GM21526 (cell line): ENCODE results near the gene CTAGE4.
"Not testable (repeated sequence)": the region's sequence is repeated elsewhere in the genome, so short reads cannot be mapped to it uniquely, and the experiment has no call there.

Source experiments
- ATAC-seq: cut with Tn5 transposase; IDR thresholded peaks from one replicate; pipeline ENCODE4 v1.9.1; 2021; ENCODE audit warnings: moderate library complexity; ENCODE audit not compliant: unreplicated experiment, low FRiP score

Gene CTAGE4, protein sequence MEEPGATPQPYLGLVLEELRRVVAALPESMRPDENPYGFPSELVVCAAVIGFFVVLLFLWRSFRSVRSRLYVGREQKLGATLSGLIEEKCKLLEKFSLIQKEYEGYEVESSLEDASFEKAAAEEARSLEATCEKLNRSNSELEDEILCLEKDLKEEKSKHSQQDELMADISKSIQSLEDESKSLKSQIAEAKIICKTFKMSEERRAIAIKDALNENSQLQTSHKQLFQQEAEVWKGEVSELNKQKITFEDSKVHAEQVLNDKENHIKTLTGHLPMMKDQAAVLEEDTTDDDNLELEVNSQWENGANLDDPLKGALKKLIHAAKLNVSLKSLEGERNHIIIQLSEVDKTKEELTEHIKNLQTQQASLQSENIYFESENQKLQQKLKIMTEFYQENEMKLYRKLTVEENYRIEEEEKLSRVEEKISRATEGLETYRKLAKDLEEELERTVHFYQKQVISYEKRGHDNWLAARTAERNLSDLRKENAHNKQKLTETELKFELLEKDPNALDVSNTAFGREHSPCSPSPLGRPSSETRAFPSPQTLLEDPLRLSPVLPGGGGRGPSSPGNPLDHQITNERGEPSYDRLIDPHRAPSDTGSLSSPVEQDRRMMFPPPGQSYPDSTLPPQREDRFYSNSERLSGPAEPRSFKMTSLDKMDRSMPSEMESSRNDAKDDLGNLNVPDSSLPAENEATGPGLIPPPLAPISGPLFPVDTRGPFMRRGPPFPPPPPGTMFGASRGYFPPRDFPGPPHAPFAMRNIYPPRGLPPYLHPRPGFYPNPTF

DNA sequence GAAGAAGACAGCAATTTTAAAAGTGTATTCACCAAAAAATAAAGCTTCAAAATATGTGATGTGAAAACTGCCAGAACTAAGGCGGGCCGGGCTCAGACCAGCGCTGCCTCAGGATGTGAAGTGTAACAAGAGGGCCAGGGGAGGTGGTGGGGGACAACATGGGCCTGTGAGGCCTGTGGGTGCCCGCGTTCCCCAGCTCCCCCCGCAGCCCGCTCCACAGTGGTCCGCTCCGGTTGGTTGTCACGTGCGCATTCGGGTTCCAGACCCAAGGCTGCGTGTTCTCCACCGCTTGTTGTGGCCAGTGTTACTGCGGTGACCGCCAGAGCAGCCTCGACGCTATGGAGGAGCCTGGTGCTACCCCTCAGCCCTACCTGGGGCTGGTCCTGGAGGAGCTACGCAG is at the start of gene CTAGE4:
Gene CTAGE4 (plus strand): TSS at position 301 of the 400 bp plus-strand sequence. CDS start 38 bp downstream, at position 339.
- ATAC-seq: not testable (repeated sequence)

DNA sequence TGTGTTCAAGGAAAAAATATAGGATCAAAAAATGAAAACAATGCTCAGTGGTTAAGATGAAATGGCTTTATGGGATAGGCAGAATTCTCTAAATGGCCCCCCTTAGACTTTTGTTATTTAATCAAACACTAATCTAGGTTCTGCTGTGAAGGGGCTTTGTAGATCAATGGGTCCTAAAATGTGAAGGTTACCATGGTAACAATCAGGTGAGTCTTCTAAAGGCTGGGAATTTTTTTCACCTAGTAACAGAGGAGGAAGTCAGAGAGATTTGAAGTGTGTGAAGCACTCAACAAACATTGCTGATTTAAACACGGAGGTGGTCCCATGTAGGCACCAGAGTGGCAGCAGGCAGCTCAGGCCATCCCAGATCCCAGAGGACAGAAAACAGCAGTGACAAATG is 49.1 kb upstream of the CTAGE4 start:
- no peak for ATAC-seq

DNA sequence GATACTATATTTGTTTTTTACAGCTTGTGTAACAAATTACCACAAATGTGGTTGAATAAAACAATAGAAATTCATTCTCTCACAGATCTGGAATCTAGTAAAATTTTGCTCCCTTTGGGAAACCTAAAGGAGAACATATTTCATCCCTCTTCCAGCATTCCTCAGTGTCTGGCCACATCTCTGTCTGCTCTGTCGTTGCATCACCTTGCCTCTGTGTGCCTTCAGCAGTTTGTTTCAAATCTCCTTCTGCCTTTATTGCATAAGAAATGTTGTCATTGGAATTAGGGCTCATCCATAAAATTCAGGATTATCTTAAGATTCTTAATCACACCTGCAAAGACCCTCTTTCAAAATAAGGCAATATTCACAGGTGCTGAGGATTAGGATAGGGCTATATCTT is 45.8 kb upstream of the CTAGE4 start:
- no peak for ATAC-seq

DNA sequence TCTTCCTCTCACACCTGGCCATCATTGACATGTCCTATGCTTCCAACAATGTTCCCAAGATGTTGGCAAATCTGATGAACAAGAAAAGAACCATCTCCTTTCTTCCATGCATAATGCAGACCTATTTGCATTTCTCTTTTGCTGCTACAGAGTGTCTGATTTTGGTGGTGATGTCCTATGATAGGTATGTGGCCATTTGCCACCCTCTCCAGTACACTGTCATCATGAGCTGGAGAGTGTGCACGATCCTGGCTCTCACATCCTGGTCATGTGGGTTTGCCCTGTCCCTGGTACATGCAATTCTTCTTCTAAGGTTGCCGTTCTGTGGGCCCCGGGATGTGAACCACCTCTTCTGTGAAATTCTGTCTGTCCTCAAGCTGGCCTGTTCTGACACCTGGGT is 41.1 kb upstream of the CTAGE4 start:
- no peak for ATAC-seq

DNA sequence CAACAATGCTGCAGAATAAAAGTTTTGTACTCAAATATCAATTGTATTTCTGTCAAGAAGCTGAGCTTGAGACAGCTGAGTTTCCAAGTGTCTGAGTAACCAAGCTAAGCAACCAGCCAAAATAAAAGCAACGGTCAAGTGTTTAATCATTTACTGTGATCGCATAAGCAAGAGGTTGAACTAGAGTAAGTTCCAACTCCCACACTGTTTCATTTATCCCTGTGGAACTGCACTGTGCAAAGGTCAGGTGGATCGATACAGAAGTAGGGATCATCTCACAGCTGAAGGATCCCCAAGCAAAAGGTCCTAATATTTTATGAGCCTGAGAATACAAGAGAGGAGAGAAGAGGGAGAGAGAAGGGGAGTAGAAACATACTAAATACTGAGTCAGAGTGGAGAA is 38.8 kb upstream of the CTAGE4 start:
- ATAC-seq: no peak

DNA sequence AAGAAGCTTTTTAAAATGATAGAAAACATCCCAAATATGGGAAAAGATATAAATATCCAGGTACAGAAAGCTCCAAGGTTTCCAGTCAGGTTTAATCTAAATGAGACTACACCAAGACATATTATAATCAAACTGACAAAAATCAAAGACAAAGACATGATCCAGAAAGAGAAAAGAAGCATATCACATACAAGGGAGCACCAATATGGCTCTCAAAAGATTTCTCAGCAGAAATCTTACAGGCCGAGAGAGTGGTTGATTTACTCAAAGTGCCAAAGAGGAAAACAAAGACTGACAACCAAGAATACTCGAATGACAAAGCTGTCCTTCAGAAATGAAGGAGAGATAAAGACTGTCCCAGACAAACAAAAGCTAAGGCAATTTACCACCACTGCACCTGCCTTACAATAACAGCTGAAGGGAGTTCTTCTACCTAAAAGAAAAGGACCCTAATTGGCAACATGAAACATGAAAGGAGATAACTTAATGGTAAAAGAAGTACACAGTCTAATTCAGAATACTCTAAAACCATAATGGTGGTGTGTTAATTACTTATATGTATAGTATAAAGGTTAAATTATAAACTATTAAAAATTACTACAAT is 34.9 kb upstream of the CTAGE4 start:
- ATAC-seq: no peak

DNA sequence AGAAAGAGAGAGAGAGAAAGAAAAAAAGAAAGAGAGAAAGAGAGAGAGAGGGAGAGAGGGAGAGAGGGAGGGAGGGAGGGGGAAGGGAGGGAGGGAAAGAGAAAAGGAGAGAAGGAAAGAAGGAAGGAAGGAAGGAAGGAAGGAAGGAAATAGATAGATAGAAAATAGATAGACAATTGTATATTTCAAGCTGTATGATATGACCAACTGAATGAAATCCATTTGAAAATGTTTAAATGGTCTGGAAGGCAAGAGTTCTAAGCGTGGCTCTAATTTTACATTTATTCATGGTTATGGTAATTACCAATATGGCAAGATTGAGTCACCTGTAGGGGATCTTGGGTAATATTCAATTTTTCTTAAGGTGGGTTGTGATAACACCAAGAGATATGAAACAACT is 24.4 kb upstream of the CTAGE4 start:
- no peak for ATAC-seq

DNA sequence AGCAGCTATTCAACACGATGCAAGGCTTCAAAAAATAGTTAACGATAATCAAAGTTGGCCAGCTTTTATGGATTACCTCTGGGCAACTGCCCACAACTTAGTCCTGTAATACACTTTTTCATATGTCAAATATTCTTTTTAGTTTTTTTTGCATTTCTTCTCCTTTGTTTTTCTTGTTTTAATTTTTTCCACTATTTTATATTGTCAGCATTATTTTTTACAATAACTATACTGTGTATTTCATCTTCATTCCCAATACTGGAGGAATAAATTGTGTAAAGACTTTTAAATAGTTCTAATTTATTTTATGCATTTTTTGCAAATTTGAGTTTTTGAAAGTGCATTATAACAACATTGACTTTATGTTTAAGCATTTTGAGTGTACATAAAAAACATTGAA is 18.5 kb upstream of the CTAGE4 start:
- ATAC-seq: no peak

DNA sequence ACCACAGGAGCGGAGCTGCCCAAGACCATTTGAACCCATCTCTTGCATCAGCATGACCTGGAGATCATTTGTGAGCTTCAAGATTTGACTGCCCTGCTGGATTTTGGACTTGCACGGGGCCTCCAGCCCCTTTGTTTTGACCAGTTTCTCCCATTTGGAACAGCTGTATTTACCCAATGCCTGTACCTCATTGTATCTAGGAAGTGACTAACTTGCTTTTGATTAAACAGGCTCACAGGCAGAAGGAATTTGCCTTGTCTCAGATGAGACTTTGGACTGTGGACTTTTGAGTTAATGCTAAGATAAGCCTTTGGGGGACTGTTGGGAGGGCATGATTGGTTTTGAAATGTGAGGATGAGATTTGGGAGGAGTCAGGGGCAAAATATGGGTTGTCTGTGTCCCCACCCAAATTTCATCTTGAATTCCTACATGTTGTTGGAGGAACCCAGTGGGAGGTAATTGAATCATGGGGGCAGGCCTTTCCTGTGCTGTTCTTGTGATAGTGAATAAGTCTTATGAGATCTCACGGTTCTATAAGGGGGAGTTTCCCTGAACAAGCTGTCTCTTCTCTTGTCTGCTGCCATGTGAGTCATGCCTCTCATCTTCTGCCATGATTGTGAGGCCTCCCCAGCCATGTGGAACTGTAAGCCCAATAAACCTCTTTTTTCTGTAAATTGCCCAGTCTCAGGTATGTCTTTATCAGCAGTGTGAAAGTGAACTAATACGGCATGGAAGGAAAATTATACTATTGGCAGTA is 11.5 kb upstream of the CTAGE4 start:
- ATAC-seq: not testable (repeated sequence)

DNA sequence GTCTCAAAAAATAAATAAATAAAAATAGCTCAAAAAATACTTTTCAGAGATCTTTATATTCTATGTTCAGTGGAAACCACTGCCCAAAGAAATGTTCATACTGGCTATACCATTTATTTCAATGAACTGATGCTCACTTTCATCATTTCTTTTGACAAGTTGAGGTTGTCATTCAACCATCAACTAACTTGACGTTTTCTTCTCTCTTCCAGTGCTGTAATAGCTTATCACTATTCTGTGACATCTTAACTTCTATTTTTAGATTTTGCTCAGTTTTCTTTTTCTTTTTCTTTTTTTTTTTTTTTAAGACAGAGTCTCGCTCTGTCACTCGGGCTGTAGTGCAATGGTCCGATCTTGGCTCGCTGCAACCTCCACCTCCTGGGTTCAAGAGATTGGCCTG is 8.7 kb upstream of the CTAGE4 start:
- no peak for ATAC-seq

DNA sequence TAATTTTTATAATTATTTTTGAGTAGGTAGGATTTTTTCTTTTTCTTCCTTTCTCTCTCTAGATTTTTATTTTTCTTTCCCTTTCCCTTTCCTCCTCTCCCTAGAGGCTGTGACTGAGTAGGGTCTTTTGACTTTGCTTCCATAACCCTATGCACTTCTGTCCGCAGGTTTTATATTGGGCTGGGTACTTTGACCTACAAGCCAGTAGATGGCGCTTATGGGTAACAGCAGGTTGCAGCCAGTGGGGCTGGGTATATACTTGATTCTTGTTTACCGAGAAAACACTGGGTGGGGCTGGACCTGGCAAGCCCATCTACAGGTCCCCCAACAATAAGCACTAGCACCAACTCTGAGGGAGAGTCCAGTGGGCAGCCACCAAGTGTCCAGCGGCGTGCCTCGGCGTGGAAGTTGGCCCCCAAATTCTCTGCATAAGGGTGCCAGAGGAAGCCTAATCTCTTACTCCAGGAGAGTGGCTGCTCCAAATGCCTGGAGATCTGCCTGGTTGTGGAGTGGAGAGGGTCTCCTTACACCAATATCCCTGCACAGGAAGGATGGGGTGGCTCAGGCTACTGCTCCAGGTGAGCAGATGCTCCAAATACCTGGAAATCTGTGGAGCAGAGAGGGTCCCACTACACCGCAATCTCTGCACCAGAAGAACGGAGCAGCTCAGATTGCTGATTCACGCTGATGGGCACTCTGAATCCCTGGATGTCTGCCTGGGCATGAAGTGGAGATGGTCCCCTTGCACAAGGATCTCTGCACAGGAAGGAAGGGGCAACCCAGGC is 4.7 kb upstream of the CTAGE4 start:
- ATAC-seq: peak; percentile 98

DNA sequence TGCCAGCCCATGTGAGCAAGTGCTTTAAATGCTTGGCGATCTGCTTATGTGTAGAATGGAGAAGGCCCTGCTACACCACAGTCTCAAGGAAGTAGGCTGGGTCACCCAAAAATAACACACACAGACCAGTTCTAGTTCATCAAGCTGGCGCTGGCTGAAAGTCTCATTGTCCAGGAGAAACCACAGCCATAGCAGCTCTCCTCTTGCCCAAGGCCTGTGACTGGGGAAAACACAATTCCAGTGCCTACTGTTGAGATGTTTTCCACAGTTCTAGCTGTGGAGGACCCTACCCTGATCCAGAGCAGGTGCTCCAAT is 4.1 kb upstream of the CTAGE4 start:
- ATAC-seq: peak; percentile 14

DNA sequence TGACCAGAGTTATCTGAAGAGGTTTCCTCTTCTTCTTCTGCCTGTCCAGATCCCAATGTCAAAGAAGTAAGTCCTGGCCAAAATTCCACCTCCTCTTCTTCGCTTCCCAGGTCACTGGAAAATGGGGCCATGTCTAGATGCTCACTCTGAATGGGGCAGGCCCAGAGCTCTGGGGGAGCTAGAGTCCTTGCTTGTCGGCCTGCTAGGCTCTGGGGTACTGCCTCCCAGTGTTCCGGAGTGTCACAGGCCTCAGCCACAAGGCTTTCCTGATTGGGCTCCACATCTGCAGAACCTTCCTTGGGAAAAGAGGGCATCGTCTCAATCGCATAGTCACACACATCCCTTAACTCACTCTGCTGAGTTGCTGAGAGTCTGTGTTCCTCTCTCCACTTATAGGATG is 4.6 kb downstream of the CTAGE4 start:
- not testable (repeated sequence) for ATAC-seq

DNA sequence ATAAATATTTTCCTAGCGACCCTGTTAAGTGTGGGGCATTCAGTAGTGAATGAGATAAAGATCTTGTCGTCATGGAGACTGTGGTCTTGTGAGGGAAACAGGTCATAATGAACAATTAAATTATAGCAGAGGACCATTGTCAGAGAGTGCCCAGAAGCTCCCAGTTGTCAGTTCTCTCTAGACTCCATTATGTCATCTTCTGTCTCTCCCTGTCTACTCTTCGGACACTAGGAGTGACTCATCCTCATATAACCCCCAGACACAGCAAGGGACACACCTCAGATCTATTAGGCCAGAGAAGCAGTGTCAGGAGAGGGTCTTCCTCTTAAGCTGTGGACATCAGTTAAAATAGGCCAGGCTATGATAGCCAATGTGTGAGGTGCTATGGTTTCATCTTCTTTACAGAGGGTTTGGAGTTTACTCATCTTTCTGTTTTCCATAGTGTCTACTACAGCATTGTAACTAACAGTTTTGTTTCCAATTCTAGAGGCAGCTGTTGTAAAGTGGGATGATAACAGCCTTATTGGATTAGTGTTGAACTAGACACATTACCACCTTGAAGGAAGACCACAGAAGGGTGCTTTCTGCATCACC is 5.4 kb downstream of the CTAGE4 start:
- not testable (repeated sequence) for ATAC-seq

DNA sequence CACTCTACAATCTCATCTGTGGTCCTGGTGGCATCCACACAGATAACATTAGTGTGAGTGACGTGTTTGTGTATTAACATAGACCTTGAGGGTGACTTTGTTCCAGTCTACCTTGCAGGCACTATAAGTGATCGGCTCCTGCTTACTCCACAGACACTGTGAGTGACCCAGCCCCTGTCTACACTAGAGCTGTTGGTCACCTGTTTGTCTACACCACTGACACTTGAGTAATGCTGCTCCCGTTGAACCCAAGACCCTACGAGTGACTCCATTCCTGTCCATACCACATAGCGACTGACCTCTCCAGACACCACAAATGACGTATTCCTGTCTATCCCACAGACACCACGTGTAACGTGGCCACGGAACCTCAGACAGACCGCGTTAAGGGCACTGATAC is 10.5 kb downstream of the CTAGE4 start:
- not testable (repeated sequence) for ATAC-seq

DNA sequence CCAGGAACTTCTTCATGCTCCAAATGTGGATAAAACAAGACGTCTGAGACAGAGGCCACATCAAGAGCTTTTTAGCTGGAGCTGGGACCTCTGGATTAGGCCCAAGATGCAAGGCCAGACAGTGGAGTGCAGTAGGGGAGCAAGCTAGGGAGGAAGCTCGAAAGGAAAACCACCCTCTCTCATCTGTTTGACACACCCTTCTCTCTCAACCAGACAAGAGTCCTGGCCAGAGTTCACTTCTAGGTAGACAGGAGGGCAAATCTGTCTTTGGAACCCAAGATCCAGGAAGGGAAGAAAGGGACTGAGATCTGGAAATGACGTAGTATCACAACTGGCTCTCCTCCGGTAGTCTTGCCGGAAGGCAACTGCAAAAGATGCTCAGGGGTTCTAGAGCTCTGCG is 11.2 kb downstream of the CTAGE4 start:
- not testable (repeated sequence) for ATAC-seq

DNA sequence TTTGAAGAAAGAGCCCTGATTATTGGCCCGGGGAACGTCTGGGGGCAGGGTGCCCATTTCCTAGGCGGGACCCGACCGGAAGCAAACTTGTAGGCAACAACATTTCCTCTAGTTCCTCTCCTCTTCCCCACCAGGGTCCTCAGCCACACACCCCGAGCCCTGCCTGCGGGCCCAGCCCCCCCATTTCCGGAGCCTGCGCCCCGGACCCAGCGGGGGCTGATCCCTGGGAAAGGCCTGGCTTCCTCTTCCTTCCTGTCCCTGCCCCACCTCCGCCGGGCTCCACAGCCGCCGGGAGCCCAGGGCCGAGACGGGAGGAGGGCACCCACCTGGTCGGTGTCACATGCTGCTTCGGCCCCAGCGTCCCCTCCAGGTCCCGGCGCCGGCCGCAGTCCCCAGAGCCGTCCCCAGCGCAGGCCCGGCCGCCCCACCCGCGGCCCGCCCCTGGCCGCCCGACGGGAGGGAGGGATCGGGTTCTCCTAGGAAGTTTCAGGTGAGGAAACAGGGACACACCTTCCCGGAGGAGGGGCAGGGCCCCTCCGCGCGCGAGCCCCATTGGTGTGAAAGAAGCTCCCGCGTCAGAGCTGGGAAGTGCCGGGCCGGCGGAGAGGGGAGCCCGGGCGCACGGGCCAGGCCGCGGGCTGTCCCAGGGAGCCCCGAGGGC is 12.1 kb downstream of the CTAGE4 start, which contains the start of gene ARHGEF35:
Gene ARHGEF35 (minus strand): TSS at position 622 of the 661 bp plus-strand sequence. CDS start 7,450 bp downstream, outside the sequence.
- ATAC-seq: peak; percentile 60

DNA sequence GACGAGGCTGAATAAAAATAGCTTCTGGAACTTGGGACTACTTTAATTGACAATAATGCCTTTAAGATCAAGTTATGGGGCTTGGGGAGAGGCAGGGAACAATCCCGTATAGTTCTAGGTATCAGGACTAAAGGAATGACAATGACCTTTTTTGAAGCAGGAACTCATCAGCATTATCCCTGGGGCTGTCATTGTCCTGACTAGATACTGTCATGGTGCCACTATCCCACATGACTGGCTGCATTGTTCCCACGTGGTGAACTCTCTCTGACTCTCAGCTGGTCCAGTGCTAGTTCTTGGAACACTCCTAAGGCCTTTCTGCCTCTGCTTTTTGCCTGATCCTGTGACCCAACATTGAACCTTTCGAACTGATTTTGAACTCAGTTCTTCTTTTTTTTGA is 15.7 kb downstream of the CTAGE4 start:
- ATAC-seq: not testable (repeated sequence)

DNA sequence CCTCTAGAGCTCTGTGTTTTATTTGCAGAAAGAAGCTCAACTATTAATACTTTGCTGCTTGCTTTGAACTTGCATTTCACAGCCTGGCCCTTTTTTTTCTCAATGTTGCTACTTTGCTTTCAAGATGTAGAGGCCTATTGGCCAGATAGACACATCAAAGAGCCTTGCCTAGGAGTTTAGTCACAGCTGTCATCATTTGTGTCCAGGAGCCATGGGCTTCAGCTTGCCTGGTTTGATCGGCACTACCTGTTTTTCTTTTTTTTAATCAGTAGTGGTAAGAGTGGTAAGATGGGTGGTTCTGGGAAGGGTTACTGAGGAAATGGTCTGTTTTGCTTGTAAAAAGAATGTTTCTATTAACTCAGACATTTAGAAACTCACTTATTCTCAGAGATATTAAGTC is 18.7 kb downstream of the CTAGE4 start:
- ATAC-seq: not testable (repeated sequence)
